Right ventricle myocardium inferior (tissue), 1 donor: ENCODE measurements around the gene RAP2C. TPM values are rescaled to one million over a fixed set of nuclear protein-coding genes. Genes with fewer than 3 reads are reported as not detected.
"Not testable (repeated sequence)": the region's sequence is repeated elsewhere in the genome, so short reads cannot be mapped to it uniquely, and the experiment has no call there.

Experiments used
- ATAC-seq: fragments of 200-7000 bp; cut with Tn5 transposase; one replicate; pipeline ENCODE4 v1.9.1; 2020; ENCODE audit warnings: mild to moderate bottlenecking, moderate library complexity
- DNase-seq: peaks from one replicate; pipeline ENCODE4 v3.0.0; 2021; ENCODE audit errors: missing footprints
- intact Hi-C: fragments of 100-400 bp; cut with DNase I; formaldehyde crosslinking; loops from one replicate; pipeline ENCODE4 v1.11.0; 2022
- total RNA-seq: library from RNA; stranded (reverse); fragmentation: NEBNext Ultra II Directional; extraction: Animal tissue kit (Norgen Biotek cat#: 25700); gene quantifications from one replicate; pipeline ENCODE4 v1.2.1, GENCODE V29; 2021
- donor health status: DM: no; HTN: yes; CAD: no; lungs with severe emphysema.

Gene RAP2C
- total RNA-seq, 1 donor from 2014 or later = 17.3 TPM

- intact Hi-C loops = no loop called here
- DNase-seq = no peak
- ATAC-seq = no peak
Measured at GRCh38 chrX:132207996-132208395, 11.3 kb downstream of the RAP2C start.

GRCh38 chrX:132206259-132206658 is 13.0 kb downstream of the RAP2C start:
- no peak for DNase-seq
- intact Hi-C loops = no loop called here
- no peak for ATAC-seq

- intact Hi-C loops = no loop called here
- no peak for ATAC-seq
- no peak for DNase-seq
Measured at GRCh38 chrX:132204629-132205028, 14.6 kb downstream of the RAP2C start.

- intact Hi-C loops = no loop called here
- ATAC-seq = no peak
Measured at GRCh38 chrX:132200976-132201375, 18.3 kb downstream of the RAP2C start.

GRCh38 chrX:132199941-132200340 is 19.3 kb downstream of the RAP2C start:
- intact Hi-C loops = no loop called here
- DNase-seq (no peak), ATAC-seq (no peak)

More at GRCh38 chrX:132200976-132201375, 18.3 kb downstream of the RAP2C start:
- no peak for DNase-seq

- DNase-seq = no peak
- intact Hi-C loops = no loop called here
- ATAC-seq = no peak
Measured at GRCh38 chrX:132193872-132194574, 25.2 kb downstream of the RAP2C start.

GRCh38 chrX:132191938-132192337 is 27.3 kb downstream of the RAP2C start:
- intact Hi-C loops = no loop called here
- ATAC-seq = no peak

GRCh38 chrX:132188175-132188574 is 31.1 kb downstream of the RAP2C start:
- DNase-seq = no peak
- no peak for ATAC-seq
- intact Hi-C loops = no loop called here

More at GRCh38 chrX:132191938-132192337, 27.3 kb downstream of the RAP2C start:
- no peak for DNase-seq

GRCh38 chrX:132187451-132187850 is 31.8 kb downstream of the RAP2C start:
- ATAC-seq = no peak
- intact Hi-C loops = no loop called here

GRCh38 chrX:132184871-132185270 is 34.4 kb downstream of the RAP2C start:
- DNase-seq (no peak), ATAC-seq (no peak)
- intact Hi-C loops = no loop called here

More at GRCh38 chrX:132187451-132187850, 31.8 kb downstream of the RAP2C start:
- DNase-seq = no peak

- DNase-seq = no peak
- no peak for ATAC-seq
- intact Hi-C loops = no loop called here
Measured at GRCh38 chrX:132181364-132181763, 37.9 kb downstream of the RAP2C start.

GRCh38 chrX:132180929-132181328 is 38.3 kb downstream of the RAP2C start:
- intact Hi-C loops = no loop called here
- no peak for ATAC-seq
- DNase-seq = no peak

GRCh38 chrX:132173647-132174046 is 45.6 kb downstream of the RAP2C start:
- no peak for DNase-seq
- intact Hi-C loops = no loop called here
- ATAC-seq = no peak

GRCh38 chrX:132171881-132172280 is 47.4 kb downstream of the RAP2C start:
- ATAC-seq (no peak), DNase-seq (no peak)
- intact Hi-C loops = loop anchor here (2.0 kb wide), 1 partner anchor 47 kb away; the partner anchor contains the start of gene RAP2C

- ATAC-seq (no peak), DNase-seq (no peak)
- intact Hi-C loops = loop anchor here (2.0 kb wide), 1 partner anchor 47 kb away; the partner anchor contains the start of gene RAP2C
Measured at GRCh38 chrX:132171478-132171877, 47.8 kb downstream of the RAP2C start.

GRCh38 chrX:132169554-132169953 is 49.7 kb downstream of the RAP2C start:
- DNase-seq (no peak), ATAC-seq (no peak)
- intact Hi-C loops = no loop called here

- ATAC-seq (no peak), DNase-seq (no peak)
- intact Hi-C loops = no loop called here
Measured at GRCh38 chrX:132165651-132166050, 53.6 kb downstream of the RAP2C start.

- ATAC-seq (no peak), DNase-seq (no peak)
- intact Hi-C loops = no loop called here
Measured at GRCh38 chrX:132165005-132165404, 54.2 kb downstream of the RAP2C start.

GRCh38 chrX:132163094-132163493 is 56.2 kb downstream of the RAP2C start:
- ATAC-seq, intact Hi-C loops: not testable (repeated sequence)

GRCh38 chrX:132153166-132153565 is 66.1 kb downstream of the RAP2C start:
- intact Hi-C loops = no loop called here
- DNase-seq (no peak), ATAC-seq (no peak)

More at GRCh38 chrX:132163094-132163493, 56.2 kb downstream of the RAP2C start:
- not testable (repeated sequence) for DNase-seq
